Stomach (tissue), 4 donors: ENCODE measurements around the gene PRKCA.

Experiments used
- EP300 ChIP-seq: sonication (generic); formaldehyde crosslinking; IDR thresholded peaks from one replicate; pipeline ENCODE4 v1.6.1; 2017; ENCODE audit warnings: antibody characterized with exemption
- POLR2A ChIP-seq, 4 donors: fragments of 450-650 bp; IDR thresholded peaks; one replicate each; pipeline ENCODE4 v1.6.1; 2016; ENCODE audit warnings: antibody characterized with exemption in 4 of 4, control low read depth in 2 of 4, mild to moderate bottlenecking in 1 of 4, moderate library complexity in 1 of 4
- POLR2AphosphoS5 ChIP-seq, 3 donors: sonication (generic); formaldehyde crosslinking; IDR thresholded peaks; one replicate each; pipeline ENCODE4 v1.6.1; 2016; ENCODE audit warnings: antibody characterized with exemption in 3 of 3
- TF ChIP-seq, protein P1 (sequence below), 7 experiments: fragments of 450-650 bp in 4 of 7; fragments of 200-600 bp in 3 of 7; sonication (generic) in 3 of 7; IDR thresholded peaks; one replicate each; pipeline ENCODE4 v1.5.1; 2016 to 2019; ENCODE audit warnings: antibody characterized with exemption in 7 of 7, control low read depth in 2 of 7, mild to moderate bottlenecking in 1 of 7

DNA sequence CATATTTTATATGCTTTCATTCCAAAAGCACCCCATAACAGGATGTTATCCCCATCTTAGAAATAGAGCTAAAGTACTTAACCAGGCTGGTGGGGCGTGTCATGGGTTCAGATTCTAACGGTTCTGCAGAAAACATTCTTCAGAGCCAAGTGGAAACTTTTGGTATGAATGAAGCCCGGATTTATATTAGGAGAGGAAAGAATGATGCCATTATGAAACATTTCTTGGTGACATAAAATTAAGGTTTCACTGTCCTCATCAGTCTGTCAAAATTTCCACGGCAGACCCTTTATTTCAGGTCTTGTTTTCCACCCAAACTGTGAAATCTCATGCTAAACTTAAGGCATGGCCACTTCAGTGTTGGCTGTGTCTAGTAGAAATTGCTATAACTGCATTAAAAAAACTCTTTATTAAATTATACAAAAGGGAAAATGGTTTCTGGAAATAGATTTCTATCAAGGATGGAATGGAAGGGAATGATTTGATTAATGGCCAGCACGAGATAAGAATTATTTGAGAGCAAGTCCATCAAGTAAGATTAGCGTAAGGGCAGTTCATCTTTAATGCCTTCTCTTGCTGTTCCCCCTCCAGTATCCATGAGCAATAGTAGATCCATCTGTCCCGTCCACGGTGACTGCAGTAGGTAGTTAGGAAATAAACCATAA is 11.7 kb downstream of the PRKCA start:
- TF ChIP-seq, protein P1, sequence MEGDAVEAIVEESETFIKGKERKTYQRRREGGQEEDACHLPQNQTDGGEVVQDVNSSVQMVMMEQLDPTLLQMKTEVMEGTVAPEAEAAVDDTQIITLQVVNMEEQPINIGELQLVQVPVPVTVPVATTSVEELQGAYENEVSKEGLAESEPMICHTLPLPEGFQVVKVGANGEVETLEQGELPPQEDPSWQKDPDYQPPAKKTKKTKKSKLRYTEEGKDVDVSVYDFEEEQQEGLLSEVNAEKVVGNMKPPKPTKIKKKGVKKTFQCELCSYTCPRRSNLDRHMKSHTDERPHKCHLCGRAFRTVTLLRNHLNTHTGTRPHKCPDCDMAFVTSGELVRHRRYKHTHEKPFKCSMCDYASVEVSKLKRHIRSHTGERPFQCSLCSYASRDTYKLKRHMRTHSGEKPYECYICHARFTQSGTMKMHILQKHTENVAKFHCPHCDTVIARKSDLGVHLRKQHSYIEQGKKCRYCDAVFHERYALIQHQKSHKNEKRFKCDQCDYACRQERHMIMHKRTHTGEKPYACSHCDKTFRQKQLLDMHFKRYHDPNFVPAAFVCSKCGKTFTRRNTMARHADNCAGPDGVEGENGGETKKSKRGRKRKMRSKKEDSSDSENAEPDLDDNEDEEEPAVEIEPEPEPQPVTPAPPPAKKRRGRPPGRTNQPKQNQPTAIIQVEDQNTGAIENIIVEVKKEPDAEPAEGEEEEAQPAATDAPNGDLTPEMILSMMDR (IDR thresholded peaks at IDR 0.05) = no peak
- TF ChIP-seq EP300 (no peak), POLR2A (IDR thresholded peaks at IDR 0.05) (no peak), POLR2AphosphoS5 (IDR thresholded peaks at IDR 0.05) (no peak)
